Adipose tissue (tissue), 3 donors: ENCODE measurements around the gene RIIAD1. TPM values are rescaled to one million over a fixed set of nuclear protein-coding genes. Genes with fewer than 3 reads are reported as not detected.
A peak's percentile ranks its signal among the peaks of the same experiment; 100 is the strongest.
"Not testable (repeated sequence)": the region's sequence is repeated elsewhere in the genome, so short reads cannot be mapped to it uniquely, and the experiment has no call there.

ENCODE experiments used
- H3K27ac ChIP-seq: one replicate; pipeline ENCODE4 v1.5.1; 2013; ENCODE audit warnings: low read depth, low read length
- WGBS, 3 donors: extraction: QIAGEN DNeasy Blood & Tissue Kit; methylation state at CpG; one replicate each; pipeline ENCODE4 v1.1.7; 2013; 5-methylcytosine and 5-hydroxymethylcytosine counted together
- polyA plus RNA-seq, 3 donors: library from polyadenylated mRNA; stranded (reverse); fragments of 200-250 nt; gene quantifications; one replicate each; pipeline ENCODE4 v1.2.3, GENCODE V29; 2013
- donor health status: healthy with polysubstance abuse.
- donor health status: Bipolar disorder and iron deficiency.
- donor health status: healthy.

Gene RIIAD1
- polyA plus RNA-seq, 3 donors, result not detected

GRCh38 chr1:151723726-151724370 is 2.5 kb downstream of the RIIAD1 start:
- WGBS, 3 donors, result 33 to 60% (median 51%) methylated on average over 3 of the region's 3 CpGs
- no peak overlapping the region for H3K27ac ChIP-seq

- no peak overlapping the region for H3K27ac ChIP-seq
- 43 to 65% (median 47%) methylated on average over 19 of the region's 19 CpGs for WGBS, 3 donors
These were observed 7.1 kb downstream of the RIIAD1 start for GRCh38 chr1:151728151-151729054.

- WGBS, 3 donors, result 34 to 76% (median 72%) methylated on average over 10 of the region's 10 CpGs
- H3K27ac ChIP-seq, result no peak overlapping the region
These were observed 8.0 kb downstream of the RIIAD1 start for GRCh38 chr1:151729157-151729965.

GRCh38 chr1:151729966-151730291 is 8.6 kb downstream of the RIIAD1 start:
- WGBS, 3 donors, result 60 to 87% (median 82%) methylated on average over 4 of the region's 4 CpGs
- H3K27ac ChIP-seq, result no peak overlapping the region

- WGBS, 3 donors, result 75 to 88% (median 82%) methylated on average over 3 of the region's 3 CpGs
These were observed 11.8 kb downstream of the RIIAD1 start for GRCh38 chr1:151733126-151733525.

GRCh38 chr1:151733995-151734394 is 12.7 kb downstream of the RIIAD1 start:
- H3K27ac ChIP-seq, result not testable (repeated sequence)
- 88 to 93% (median 92%) methylated on average over 9 of the region's 9 CpGs for WGBS, 3 donors

More at GRCh38 chr1:151733126-151733525, 11.8 kb downstream of the RIIAD1 start:
- H3K27ac ChIP-seq, result no peak overlapping the region

GRCh38 chr1:151737026-151737425 is 15.7 kb downstream of the RIIAD1 start:
- H3K27ac ChIP-seq, result no peak overlapping the region
- 76 to 88% (median 83%) methylated on average over 2 of the region's 2 CpGs for WGBS, 3 donors

GRCh38 chr1:151737479-151737878 is 16.2 kb downstream of the RIIAD1 start:
- no peak overlapping the region for H3K27ac ChIP-seq

- WGBS, 3 donors, result 29 to 67% (median 41%) methylated on average over 3 of the region's 3 CpGs
These were observed 18.5 kb downstream of the RIIAD1 start for GRCh38 chr1:151739590-151740355.

GRCh38 chr1:151741516-151741915 is 20.2 kb downstream of the RIIAD1 start:
- WGBS, 3 donors, result 87 to 88% (median 88%) methylated on average over 4 of the region's 4 CpGs
- H3K27ac ChIP-seq, result no peak overlapping the region

More at GRCh38 chr1:151739590-151740355, 18.5 kb downstream of the RIIAD1 start:
- no peak overlapping the region for H3K27ac ChIP-seq

GRCh38 chr1:151756291-151756690 is 35.0 kb downstream of the RIIAD1 start:
- no peak overlapping the region for H3K27ac ChIP-seq
- WGBS, 3 donors, result 55 to 93% (median 63%) methylated on average over 1 of the region's 1 CpG

- no peak overlapping the region for H3K27ac ChIP-seq
These were observed 37.9 kb downstream of the RIIAD1 start for GRCh38 chr1:151759241-151759640.

GRCh38 chr1:151760597-151761385 is 39.5 kb downstream of the RIIAD1 start:
- 81 to 96% (median 94%) methylated on average over 7 of the region's 7 CpGs for WGBS, 3 donors
- no peak overlapping the region for H3K27ac ChIP-seq

GRCh38 chr1:151762941-151763921 is 41.9 kb downstream of the RIIAD1 start, which contains the start of gene MRPL9:
Gene MRPL9, minus strand, starts transcription at chr1:151763496. Its CDS starts 17 bp downstream, at chr1:151763479.
- WGBS, 3 donors, result 0 to 1% (median 1%) methylated on average over 68 of the region's 68 CpGs
- peak within 1 kb of the TSS; percentile 11 for H3K27ac ChIP-seq

- H3K27ac ChIP-seq, result no peak overlapping the region
- 44 to 60% (median 56%) methylated on average over 10 of the region's 10 CpGs for WGBS, 3 donors
These were observed 42.7 kb downstream of the RIIAD1 start for GRCh38 chr1:151763990-151764389.

- H3K27ac ChIP-seq, result not testable (repeated sequence)
- WGBS, 3 donors, result 28 to 33% (median 33%) methylated on average over 2 of the region's 7 CpGs
These were observed 47.2 kb downstream of the RIIAD1 start for GRCh38 chr1:151768351-151769066.
